Globus pallidus (tissue), 1 donor: ENCODE results near the gene GALNT14.
"Not testable (repeated sequence)": the region's sequence is repeated elsewhere in the genome, so short reads cannot be mapped to it uniquely, and the experiment has no call there.

ENCODE experiments used
- DNase-seq: peaks from one replicate; pipeline ENCODE4 v3.0.0-alpha.2; 2015; ENCODE audit warnings: low spot score

GALNT14 gene, protein sequence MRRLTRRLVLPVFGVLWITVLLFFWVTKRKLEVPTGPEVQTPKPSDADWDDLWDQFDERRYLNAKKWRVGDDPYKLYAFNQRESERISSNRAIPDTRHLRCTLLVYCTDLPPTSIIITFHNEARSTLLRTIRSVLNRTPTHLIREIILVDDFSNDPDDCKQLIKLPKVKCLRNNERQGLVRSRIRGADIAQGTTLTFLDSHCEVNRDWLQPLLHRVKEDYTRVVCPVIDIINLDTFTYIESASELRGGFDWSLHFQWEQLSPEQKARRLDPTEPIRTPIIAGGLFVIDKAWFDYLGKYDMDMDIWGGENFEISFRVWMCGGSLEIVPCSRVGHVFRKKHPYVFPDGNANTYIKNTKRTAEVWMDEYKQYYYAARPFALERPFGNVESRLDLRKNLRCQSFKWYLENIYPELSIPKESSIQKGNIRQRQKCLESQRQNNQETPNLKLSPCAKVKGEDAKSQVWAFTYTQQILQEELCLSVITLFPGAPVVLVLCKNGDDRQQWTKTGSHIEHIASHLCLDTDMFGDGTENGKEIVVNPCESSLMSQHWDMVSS

DNA sequence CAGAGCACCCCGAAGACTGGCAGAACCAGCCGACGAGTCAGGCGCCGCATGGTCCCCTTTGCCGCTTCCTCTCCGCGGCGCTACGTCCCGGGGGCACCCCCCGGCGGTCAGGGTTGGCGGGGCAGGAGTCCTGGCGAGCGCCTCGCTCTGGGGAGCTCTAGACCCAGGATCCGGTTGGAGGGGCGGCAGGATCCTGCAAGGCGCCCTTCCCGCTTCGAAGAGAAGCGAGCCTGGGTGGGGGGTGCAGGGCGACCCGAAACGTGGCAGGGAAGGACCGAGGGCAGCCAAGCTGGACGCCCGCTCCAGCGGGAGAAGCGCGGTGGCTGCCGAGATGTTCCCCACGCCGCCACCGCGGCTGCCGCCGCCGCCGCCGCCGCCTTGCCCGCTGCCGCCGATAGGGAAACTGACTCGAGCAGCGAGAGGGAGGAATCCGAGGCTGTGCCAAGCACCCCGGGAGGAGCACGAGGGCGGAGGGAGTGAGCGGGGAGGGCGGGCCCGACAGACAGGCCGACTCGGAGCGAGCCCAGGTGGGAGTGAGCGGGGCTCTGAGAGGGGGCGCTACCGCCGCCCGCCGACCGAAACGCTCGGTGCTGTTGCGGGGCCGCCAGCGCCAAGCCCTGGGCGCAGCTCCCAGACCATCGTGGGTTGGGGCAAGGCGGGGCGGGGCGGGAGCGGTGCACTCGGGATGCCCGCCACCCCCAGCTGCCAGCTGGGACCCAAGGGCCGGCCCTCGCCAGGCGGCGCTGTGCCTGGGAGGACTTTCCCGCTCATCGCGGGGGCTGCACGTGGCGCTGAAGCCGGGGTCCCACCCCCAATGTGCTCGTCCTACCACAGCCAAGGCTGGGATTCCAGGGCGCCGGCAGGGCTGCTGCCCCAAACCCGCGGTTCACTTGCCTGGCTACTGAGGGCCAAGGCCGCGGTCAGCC is at the start of gene GALNT14:
Gene GALNT14, minus strand, starts transcription at position 404 of the 926 bp plus-strand sequence. Its CDS starts 354 bp downstream, at position 50.
- DNase-seq = peak; percentile 29

DNA sequence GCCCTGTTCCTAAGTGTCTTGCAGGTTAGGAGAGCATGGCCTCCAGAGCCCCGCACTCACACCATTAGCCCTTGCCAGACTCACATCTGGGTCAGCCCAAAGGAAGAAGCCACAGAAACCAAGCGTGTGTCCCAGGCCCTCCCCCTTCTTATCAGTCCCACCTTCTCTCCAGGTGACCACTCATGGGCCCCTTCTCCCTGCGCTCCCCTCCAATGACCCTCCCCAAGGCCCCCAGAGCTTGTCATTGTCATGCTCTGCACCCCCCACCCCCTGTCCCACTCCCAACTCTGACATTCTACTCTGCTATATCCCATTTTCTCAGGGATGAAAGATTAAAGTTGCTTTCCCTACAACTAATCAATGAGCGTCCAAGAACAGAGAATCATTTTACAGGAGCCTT is 48.9 kb upstream of the GALNT14 start:
- no peak for DNase-seq

DNA sequence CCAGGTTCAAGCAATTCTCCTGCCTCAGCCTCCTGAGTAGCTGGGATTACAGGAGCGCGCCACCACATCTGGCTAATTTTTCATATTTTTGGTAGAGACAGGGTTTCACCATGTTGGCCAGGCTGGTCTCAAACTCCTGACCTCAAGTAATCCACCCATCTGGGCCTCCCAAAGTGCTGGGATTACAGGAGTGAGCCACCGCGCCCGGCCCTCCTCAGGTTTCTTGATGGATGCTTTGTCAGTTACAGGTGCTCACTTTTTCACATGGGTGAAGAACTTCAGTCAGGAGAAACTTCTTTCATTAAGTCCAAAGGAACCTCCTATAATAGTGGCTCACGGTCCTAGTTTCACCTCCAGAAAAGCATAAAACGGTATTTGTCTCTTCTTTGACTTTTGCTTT is 45.7 kb upstream of the GALNT14 start:
- not testable (repeated sequence) for DNase-seq

DNA sequence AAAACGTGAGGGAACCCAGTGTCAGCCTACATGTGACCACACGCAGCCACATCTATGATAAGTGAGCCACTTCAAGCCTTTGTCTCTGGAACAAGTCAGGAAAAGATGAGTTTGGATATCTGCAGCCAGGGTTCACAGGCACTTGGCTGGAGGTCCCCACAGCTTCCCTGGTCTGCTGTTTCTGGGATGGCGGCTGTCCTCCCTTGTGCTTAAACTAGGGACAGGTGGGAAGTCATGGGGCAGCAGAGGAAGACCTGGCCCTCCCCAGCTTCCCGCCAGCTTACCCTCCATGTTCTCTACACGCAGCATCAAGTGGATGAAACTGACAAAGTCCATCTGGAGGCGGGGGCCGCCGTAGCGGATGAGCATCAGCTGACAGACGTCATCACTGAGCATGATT is 38.5 kb upstream of the GALNT14 start:
- DNase-seq = no peak

DNA sequence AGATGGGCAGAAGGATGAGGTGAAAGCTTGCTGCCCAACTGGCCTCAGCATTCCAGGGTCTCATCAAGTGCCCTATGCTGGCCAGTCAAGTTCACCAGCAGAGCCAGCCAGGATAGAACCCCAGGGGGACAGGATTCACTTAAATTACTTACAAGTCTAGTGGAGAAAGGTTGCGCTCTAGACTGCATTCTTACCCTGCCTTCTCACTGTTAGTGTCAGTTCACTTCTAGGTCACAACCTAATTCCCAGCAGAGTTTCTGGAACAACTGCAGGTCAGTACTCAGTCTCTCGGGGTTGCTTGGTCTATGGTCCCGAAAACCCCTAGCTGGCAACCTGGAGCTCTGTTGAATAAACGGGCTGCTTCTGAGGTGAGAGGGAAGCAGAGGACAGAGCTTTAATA is 32.9 kb upstream of the GALNT14 start:
- no peak for DNase-seq

DNA sequence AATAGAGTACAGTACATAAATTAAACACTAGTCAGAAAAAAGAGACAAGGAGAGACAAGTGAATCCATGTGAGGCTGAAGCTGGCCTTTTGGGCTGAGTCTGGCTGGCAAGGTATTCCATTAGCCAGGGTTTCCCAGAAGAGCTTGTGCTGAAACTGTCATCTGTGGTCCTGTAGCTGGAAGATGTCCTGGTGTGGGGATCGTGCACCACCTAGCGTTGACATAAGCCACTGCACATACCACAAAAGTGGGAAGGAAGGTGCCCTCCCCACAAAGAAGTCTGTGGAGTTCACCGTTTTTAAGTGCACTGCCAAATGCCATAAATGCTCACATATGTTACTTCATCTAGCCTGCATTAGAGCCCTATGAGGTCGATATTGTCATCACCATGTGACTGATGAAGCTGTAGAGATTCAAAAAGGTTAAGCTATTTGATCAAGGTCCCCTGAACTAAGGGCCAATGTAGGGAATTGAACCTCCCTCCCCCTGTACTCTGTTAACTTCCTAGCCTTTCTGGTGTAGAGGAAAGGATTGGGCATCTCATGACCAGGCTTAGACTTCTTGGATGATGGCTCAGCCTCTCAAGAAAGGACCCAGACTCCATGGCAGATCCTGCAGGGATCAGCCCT is 31.9 kb upstream of the GALNT14 start:
- peak; percentile 67 for DNase-seq

DNA sequence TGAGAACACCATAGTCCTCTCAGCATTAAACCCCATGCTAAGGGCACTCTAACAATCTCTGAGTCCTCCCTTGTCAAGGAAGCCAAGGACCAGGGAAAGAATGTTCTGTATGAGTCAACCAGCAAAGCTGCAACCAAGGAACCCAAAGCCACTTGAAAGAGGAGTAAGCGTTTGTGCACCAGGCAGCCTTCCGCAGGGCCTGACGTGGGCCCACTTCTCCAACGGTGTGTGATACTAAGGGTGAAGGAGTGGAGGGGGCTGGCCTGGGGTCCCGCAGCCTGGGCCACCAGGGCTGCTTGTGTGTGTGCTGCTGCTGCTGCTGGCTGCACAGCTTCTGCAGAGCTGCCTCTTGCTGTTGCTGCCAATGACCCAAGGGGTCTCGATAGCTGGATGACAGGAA is 30.1 kb upstream of the GALNT14 start:
- DNase-seq = no peak

DNA sequence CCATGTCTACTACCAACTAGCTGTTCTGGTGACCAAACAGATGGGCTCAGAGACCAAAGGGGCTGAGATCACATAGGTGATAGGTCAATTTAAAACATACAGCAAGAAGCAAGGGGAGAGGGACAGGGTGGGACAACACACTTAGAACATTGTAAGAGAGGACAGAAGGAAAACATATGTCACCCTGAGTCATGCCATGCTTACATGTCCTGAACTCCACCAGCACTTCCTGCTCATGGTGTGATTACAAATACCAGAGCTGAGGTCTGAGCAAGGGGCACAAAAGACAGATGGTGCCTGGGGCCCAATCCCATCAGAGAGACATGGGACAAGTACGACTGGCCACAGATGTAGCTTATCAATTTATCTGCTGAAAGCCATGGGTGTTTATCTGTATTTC is 28.7 kb upstream of the GALNT14 start:
- DNase-seq = no peak

DNA sequence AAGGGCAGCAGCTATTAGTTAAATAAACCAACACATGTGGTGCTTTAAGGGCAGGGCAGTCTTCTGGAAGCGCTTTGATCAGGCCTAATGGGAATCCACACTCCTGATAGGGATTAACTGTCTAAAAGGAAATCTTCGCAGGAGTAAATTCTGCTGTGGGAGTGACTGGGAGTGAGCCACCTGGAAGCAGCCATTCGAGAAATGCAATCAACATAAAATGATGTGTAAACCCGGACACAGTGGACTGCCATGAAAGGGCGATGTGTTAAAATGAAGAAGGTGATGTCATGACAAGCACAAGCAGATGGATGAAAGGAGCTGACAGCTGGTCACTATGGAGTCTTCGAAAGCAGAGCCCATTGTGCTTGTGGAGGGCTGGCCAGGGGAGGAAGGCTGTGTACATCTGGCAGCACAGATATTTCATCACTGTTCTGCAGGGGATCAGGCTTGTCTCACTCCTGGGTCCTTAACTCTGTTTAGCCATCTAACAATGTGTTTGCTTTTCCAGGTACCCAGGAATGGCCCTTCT is 24.8 kb upstream of the GALNT14 start:
- no peak for DNase-seq

DNA sequence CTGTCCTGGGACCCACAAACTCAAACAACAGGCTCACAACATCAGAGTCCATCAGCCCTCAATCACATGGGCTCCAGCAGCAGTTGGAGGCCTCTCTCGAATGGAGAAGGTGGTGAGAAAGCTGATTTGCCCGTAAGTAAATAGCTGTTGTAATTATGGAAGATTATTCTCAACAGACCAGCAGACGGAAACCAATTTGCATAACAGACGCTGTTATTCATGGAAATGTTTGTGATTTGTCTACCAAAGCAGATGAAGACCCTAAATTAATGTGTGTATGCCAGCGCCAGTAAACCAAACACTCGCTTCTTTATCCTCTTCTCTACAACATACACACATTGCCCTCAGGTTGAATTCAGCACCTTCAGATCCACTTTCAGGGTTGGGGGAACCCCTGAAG is 23.4 kb upstream of the GALNT14 start:
- no peak for DNase-seq

DNA sequence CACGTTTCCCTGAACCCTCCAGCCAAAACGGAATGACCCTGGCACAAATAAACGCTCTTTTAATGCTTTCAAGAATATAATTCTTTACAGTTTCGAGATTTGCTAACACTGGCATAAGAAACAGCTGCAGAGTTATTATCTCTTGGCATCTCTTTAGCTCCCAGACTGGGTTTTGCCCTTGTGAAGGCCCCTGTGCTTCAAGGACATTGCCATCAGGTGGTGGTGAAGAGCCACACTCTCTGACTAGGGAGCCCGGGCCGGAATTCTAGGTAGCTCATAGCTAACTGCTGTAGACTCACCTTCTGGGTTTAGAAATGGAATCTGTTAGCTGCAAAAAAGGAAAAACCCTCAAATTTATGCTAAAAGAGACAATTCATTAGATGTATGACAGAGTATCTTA is 13.3 kb upstream of the GALNT14 start:
- no peak for DNase-seq

DNA sequence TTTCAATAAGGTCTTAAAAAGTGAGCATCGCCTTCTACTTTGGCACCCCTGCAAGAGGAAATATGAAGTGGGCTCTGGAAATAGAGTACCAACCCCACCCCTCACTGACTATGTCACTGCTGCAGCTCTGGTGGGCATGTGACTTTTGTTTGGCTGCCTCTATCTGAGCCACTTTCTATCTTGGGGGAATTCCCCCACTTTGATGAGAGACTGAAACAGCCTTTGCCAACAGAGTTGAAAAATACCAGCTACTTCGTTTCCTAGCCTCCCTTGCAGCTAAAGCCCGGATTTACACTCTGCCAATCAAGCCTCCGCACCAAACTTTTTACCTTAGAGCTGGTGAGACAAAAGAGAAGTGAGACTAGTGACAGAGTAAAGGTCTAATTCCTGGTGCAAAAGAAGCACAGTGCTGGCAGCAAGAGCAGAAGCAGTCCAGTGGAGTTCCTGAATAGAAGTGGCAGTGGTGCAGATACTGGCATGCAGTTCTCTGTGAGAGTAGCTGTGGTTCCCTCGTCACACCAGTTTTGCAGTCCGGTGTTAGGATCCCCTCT is 12.0 kb upstream of the GALNT14 start:
- DNase-seq = no peak

DNA sequence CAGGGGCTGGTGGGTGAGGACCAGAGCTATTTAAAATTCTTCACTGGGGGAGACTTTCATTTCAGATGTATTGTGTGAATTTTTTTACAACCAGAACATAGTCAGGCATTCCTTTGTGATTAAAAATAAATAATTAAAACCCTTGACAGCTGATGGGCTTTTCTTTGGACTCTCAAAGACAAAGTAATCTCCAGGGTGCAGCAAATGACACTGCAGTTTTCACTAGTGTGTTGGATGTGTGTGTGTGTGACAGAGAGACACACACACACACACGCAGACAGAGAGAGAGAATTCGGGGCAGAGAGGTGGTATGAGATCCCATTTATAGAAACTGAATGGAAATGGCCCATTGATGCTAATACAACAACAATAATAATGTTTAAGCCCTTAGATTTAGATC is 10.3 kb upstream of the GALNT14 start:
- DNase-seq = no peak

DNA sequence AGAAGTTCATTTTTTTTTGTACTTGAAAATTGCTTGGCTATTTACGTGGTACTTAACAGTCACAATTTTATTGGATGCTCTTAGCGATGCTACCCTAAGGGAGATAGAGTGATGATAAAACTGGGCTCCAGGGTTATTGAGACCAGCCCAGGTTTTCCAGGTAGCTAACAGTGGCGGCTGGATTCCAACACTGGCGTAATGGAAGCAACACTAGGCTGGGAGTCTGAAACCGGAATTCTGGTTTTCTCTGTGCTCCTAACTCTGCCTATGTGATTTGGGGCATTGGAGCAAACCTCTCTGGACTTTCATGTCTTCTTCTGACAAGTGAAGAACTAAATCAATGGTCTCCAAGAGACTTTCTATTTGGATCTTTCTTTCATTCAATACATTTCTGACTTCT is 9.4 kb upstream of the GALNT14 start:
- DNase-seq = no peak

DNA sequence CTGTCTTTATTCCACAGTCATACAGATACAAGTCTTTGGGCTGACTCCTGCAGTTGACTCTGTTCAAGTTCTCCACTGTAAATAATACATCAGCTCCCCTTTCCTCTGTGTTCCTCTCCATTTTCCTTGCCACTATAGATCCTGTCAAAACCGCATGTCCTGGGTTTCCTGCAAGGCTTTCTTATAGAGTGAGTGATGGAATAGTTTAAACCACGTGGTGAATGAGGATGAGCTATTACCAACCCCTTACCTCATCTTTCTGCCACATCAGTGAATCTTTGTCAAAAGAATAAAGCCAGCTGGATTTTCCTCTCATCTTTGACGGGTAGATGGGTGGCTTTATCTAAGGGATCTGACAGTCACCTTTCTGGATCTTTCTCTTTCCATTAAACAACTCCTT is 3.9 kb upstream of the GALNT14 start:
- no peak for DNase-seq

DNA sequence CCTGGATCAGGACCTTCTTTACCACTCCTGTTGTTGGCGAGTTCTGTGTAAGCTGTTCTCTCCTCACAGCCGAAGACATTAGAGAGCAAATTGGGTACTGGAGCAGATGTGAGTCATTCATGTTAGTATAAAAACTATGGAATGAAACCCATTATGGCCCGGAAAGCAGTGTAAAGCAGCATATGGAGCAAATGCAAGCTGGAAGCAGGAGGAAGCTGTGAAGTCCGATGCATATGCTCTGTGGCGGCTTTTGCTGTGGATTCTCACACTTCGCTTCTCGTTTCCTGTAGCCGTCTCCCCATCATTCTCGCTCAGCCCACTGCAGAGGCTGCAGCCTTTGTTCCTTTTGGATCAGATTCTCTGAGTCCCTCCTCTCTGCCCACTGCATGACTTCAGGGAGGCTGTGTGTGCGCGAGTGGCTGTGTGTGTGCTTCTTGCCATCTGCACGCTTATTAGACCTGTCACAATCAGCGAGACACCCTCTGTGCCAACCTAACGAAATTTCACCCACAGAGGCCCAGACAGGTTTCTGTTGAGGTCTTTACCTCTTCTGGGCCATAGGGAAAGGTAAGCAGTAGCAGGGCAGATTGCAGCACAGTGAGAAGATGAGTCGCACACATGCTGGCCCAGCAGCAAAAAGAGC is 3.3 kb upstream of the GALNT14 start:
- no peak for DNase-seq

DNA sequence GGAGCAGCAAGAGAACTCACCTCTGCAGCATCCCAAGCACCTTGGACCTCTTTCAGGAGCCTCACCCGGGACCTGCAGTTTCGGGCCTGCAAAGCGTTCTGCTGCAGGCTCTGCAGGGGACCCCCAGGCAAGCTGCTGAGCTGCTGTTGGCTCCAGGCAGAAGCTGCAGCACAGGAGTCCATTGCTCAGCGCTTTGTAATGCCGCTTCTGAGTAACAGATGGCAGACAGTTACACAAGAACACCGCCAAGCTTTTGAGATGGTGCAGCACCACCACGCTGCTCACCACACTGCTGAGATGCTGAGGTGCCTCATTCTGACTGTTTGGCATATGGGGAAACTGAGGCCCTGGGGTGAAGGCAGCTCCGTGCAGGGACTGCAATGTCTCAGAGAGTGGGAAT is 1.9 kb upstream of the GALNT14 start:
- no peak for DNase-seq

DNA sequence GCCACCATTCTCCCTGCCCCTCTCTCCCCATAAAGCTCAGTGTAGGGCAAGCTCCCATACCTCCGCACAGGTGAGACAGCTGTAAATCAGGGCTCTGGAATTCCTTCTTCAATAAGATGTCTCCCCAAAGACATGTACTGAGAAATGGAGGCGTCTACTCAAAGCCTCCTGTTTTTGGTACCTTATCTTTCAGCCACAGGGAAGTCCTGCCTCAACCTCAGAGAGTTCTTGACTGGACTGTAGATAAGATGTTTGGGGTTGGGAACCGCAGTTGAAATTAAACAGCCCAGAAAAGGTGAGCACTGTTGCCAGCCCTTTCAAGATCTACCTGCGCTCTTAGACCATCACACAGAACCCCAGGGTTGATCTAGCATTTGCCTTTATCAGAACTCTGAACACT is 1.4 kb upstream of the GALNT14 start:
- DNase-seq = no peak

DNA sequence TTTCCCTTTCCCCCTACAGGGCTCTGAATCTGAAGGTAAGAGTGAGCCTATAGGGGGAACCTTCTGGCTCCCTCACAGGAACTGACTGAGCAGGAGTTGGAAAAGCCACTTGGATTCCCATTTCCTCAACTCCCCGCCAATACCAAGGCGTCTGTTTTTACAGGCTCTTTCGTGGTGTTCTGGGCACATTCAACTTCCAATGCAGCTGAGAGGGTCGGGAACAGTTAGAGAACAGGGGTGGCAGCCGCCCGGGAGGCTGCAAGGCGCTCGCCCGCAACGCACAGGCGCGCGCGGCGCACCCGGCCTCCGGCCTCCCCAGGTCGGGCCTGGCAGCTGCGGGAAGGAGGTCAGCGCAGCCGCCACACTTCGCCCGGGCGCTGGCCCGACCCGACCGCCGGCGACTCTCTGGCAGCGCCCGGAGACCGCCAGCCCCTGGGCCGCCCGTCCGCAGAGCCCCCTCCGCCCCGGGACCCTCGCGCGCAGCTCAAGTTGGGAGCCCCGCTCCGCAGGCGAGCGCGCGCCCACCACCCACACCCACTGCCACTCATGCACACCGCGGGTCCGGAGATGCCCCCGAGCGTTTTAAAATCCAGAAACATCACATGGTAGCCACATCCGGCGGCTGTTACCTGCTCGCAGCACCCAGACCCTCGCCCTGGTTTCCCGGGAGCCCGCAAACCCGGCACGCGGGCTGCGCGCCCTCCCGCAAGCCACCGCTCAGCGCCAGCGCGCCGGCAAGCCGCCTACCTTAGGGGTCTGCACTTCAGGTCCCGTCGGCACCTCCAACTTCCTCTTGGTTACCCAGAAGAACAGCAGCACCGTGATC is 816 bp downstream of the GALNT14 start:
- no peak for DNase-seq

DNA sequence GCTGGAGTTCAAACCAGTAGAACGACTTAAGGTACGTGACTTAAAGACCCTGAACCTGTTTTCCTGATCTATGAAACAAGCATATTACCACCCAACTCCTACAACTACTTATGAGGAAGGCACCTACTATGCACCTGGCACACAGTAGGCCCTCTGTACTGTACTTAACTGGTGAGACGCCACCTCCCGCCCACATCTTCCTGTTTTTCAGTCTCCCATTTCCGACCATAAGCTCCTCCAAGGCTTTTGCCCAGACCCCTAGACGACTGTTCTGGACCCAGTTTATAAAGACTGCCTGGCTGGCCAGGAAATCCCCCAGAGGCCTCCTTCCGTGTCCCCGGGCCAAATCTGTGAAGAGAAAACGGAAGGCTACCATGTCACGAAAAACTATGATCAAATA is 1.5 kb downstream of the GALNT14 start:
- DNase-seq = no peak
